Omental fat pad (tissue), 4 donors: ENCODE results near the gene NR3C2. TPM values are rescaled to one million over a fixed set of nuclear protein-coding genes. Genes with fewer than 3 reads are reported as not detected.

ENCODE experiments used
- ATAC-seq: fragments of 150-250 bp; one replicate; pipeline ENCODE4 v1.9.1; 2016; ENCODE audit warnings: mild to moderate bottlenecking, moderate library complexity; ENCODE audit not compliant: low FRiP score
- DNase-seq: peaks from one replicate; pipeline ENCODE4 v3.0.0-alpha.2; 2019; ENCODE audit warnings: low spot score
- CTCF ChIP-seq, 3 donors: fragments of 450-650 bp; IDR thresholded peaks; one replicate each; pipeline ENCODE4 v1.5.1; 2016 to 2017; ENCODE audit warnings: antibody characterized with exemption in 3 of 3, mild to moderate bottlenecking in 3 of 3, moderate library complexity in 2 of 3
- total RNA-seq, 4 donors: library from RNA; depleted of rRNA; stranded (reverse); fragments of >200 nt; gene quantifications; one replicate each; pipeline ENCODE4 v1.1.0, GENCODE V29; 2016

The NR3C2 gene
- total RNA-seq, 4 donors from 2014 or later = 7.4 to 28.1 (median 12.1) TPM

- no peak for TF ChIP-seq CTCF (IDR thresholded peaks at IDR 0.05)
- no peak for DNase-seq
- ATAC-seq = no peak
These were observed 279.7 kb downstream of the NR3C2 start for GRCh38 chr4:148162519-148162918.

GRCh38 chr4:148161601-148162000 lies 280.6 kb downstream of the NR3C2 start:
- ATAC-seq = no peak
- no peak for DNase-seq
- no peak for TF ChIP-seq CTCF (IDR thresholded peaks at IDR 0.05)

GRCh38 chr4:148159793-148160192 lies 282.4 kb downstream of the NR3C2 start:
- TF ChIP-seq CTCF (IDR thresholded peaks at IDR 0.05) = no peak
- DNase-seq = no peak
- ATAC-seq = no peak

GRCh38 chr4:148154769-148155168 lies 287.4 kb downstream of the NR3C2 start:
- TF ChIP-seq CTCF (IDR thresholded peaks at IDR 0.05) = no peak
- no peak for ATAC-seq
- no peak for DNase-seq

GRCh38 chr4:148152868-148153625 lies 289.2 kb downstream of the NR3C2 start:
- no peak for TF ChIP-seq CTCF (IDR thresholded peaks at IDR 0.05)
- DNase-seq (no peak), ATAC-seq (no peak)

GRCh38 chr4:148151806-148152205 lies 290.4 kb downstream of the NR3C2 start:
- TF ChIP-seq CTCF (IDR thresholded peaks at IDR 0.05) = no peak
- ATAC-seq = no peak
- DNase-seq = no peak

GRCh38 chr4:148145475-148145874 lies 296.7 kb downstream of the NR3C2 start:
- no peak for TF ChIP-seq CTCF (IDR thresholded peaks at IDR 0.05)
- DNase-seq = no peak
- no peak for ATAC-seq
